Calu3 (cell line): Measurements from ENCODE around the gene GDPD5. TPM values are rescaled to one million over a fixed set of nuclear protein-coding genes. Genes with fewer than 3 reads are reported as not detected.

Experiments used
- BruUV-seq: library from RNA; stranded (reverse); fragments of 400-500 nt; replicated peaks from 2 replicates; lab custom pipeline; 2021; lab: Mats Ljungman, UMichigan
- CTCF ChIA-PET: fragments of 300-600 bp; sonication (Branson Sonifier 250); formaldehyde crosslinking; loops from one replicate; lab custom pipeline; 2022; ENCODE audit warnings: antibody characterized with exemption; lab: Charles Lee
- DNase-seq: peaks from one replicate; pipeline ENCODE4 v3.0.0; 2022
- H3K27ac Mint-ChIP-seq: one replicate; pipeline ENCODE4 v1.8.0; 2022; ENCODE audit warnings: mixed read lengths; ENCODE audit not compliant: unreplicated experiment
- H3K27me3 Mint-ChIP-seq: one replicate; pipeline ENCODE4 v1.8.0; 2022; ENCODE audit warnings: mixed read lengths; ENCODE audit not compliant: unreplicated experiment
- H3K36me3 Mint-ChIP-seq: one replicate; pipeline ENCODE4 v1.8.0; 2022; ENCODE audit warnings: mild to moderate bottlenecking, moderate library complexity, mixed read lengths; ENCODE audit not compliant: insufficient read depth, unreplicated experiment
- H3K4me1 Mint-ChIP-seq: one replicate; pipeline ENCODE4 v1.8.0; 2022; ENCODE audit warnings: mild to moderate bottlenecking, low read depth, mixed read lengths; ENCODE audit not compliant: unreplicated experiment
- H3K4me3 Mint-ChIP-seq: one replicate; pipeline ENCODE4 v1.8.0; 2022; ENCODE audit warnings: mild to moderate bottlenecking, low read depth, moderate library complexity, mixed read lengths; ENCODE audit not compliant: unreplicated experiment
- H3K9me3 Mint-ChIP-seq: one replicate; pipeline ENCODE4 v1.8.0; 2022; ENCODE audit warnings: low read depth, mixed read lengths; ENCODE audit not compliant: unreplicated experiment
- intact Hi-C: fragments of 100-400 bp; cut with micrococcal nuclease; formaldehyde crosslinking; loops from one replicate; pipeline ENCODE4 v1.10.0; 2022; ENCODE audit not compliant: unreplicated experiment
- total RNA-seq: library from RNA; stranded (reverse); gene quantifications from 2 replicates; pipeline ENCODE4 v1.2.3, GENCODE V29; 2022
- TF ChIP-seq, protein P1 (sequence below): fragments of 200-600 bp; IDR thresholded peaks from one replicate; pipeline ENCODE4 v1.8.0; 2022; ENCODE audit warnings: antibody characterized with exemption; ENCODE audit not compliant: unreplicated experiment

Gene GDPD5
- total RNA-seq, 1 experiment from 2014 or later: 7.0 TPM

GRCh38 chr11:75471176-75471973 is 54.4 kb downstream of the GDPD5 start:
- Mint-ChIP-seq H3K27ac (no peak overlapping the region), H3K27me3 (peaks cover 44% of the 10 kb centered on the region), H3K4me1 (peaks cover under 1% of the 10 kb centered on the region), H3K9me3 (no peaks in the 10 kb centered on the region), H3K36me3 (no peaks in the 10 kb centered on the region), H3K4me3 (no peak overlapping the region)
- no TSS peak for BruUV-seq
- intact Hi-C loops: no loop called here
- CTCF ChIA-PET: no interaction called here
- TF ChIP-seq, protein P1, sequence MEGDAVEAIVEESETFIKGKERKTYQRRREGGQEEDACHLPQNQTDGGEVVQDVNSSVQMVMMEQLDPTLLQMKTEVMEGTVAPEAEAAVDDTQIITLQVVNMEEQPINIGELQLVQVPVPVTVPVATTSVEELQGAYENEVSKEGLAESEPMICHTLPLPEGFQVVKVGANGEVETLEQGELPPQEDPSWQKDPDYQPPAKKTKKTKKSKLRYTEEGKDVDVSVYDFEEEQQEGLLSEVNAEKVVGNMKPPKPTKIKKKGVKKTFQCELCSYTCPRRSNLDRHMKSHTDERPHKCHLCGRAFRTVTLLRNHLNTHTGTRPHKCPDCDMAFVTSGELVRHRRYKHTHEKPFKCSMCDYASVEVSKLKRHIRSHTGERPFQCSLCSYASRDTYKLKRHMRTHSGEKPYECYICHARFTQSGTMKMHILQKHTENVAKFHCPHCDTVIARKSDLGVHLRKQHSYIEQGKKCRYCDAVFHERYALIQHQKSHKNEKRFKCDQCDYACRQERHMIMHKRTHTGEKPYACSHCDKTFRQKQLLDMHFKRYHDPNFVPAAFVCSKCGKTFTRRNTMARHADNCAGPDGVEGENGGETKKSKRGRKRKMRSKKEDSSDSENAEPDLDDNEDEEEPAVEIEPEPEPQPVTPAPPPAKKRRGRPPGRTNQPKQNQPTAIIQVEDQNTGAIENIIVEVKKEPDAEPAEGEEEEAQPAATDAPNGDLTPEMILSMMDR: no peak
- no peak for DNase-seq

GRCh38 chr11:75470476-75471080 is 55.2 kb downstream of the GDPD5 start:
- TF ChIP-seq, protein P1: no peak
- peaks cover 49% of the 10 kb centered on the region for H3K27me3 Mint-ChIP-seq
- intact Hi-C loops: no loop called here
- H3K9me3 Mint-ChIP-seq: no peaks in the 10 kb centered on the region
- no peak for DNase-seq
- no peak overlapping the region for H3K27ac Mint-ChIP-seq
- no peaks in the 10 kb centered on the region for H3K36me3 Mint-ChIP-seq
- H3K4me1 Mint-ChIP-seq: peaks cover 9% of the 10 kb centered on the region
- no TSS peak for BruUV-seq
- no peak overlapping the region for H3K4me3 Mint-ChIP-seq
- CTCF ChIA-PET: no interaction called here

GRCh38 chr11:75469785-75470405 is 55.8 kb downstream of the GDPD5 start:
- CTCF ChIA-PET: no interaction called here
- TF ChIP-seq, protein P1: no peak
- peaks cover 56% of the 10 kb centered on the region for H3K27me3 Mint-ChIP-seq
- no peak overlapping the region for H3K27ac Mint-ChIP-seq
- H3K9me3 Mint-ChIP-seq: no peaks in the 10 kb centered on the region
- no peak for DNase-seq
- H3K4me3 Mint-ChIP-seq: no peak overlapping the region
- BruUV-seq: no TSS peak
- peaks cover 10% of the 10 kb centered on the region for H3K4me1 Mint-ChIP-seq
- intact Hi-C loops: no loop called here
- no peaks in the 10 kb centered on the region for H3K36me3 Mint-ChIP-seq

GRCh38 chr11:75468534-75469340 is 57.0 kb downstream of the GDPD5 start:
- intact Hi-C loops: no loop called here
- CTCF ChIA-PET: interaction anchor here (0.7 kb wide), 2 partner anchors 10 to 32 kb away, joined by 4 read pairs; no protein-coding TSS in a partner anchor
- no TSS peak for BruUV-seq
- no peaks in the 10 kb centered on the region for H3K36me3 Mint-ChIP-seq
- H3K27ac Mint-ChIP-seq: no peak overlapping the region
- TF ChIP-seq, protein P1: no peak
- no peak overlapping the region for H3K4me3 Mint-ChIP-seq
- H3K27me3 Mint-ChIP-seq: peaks cover 67% of the 10 kb centered on the region
- H3K9me3 Mint-ChIP-seq: no peaks in the 10 kb centered on the region
- no peak for DNase-seq
- peaks cover 10% of the 10 kb centered on the region for H3K4me1 Mint-ChIP-seq
